HepG2 (cell line): ENCODE measurements around the gene SLC1A2. TPM values are rescaled to one million over a fixed set of nuclear protein-coding genes. Genes with fewer than 3 reads are reported as not detected.

Experiments
- ATAC-seq: fragments of 200-7000 bp; cut with Tn5 transposase; 3 replicates; pipeline ENCODE4 v1.9.1; 2020; ENCODE audit warnings: mild to moderate bottlenecking, moderate library complexity
- BruUV-seq: library from RNA; stranded (reverse); fragments of 400-500 nt; replicated peaks from 2 replicates; lab custom pipeline; 2021; lab: Mats Ljungman, UMichigan
- CTCF ChIA-PET: fragments of 300-600 bp; formaldehyde crosslinking; extraction: SDS; loops from one replicate; lab custom pipeline; 2021; ENCODE audit warnings: low total read pairs, inconsistent platforms, low intra/inter-chr PET ratio; lab: Yijun Ruan, JAX
- POLR2A ChIA-PET: fragments of 350-600 bp; sonication (Branson Sonifier 250); formaldehyde crosslinking; loops from one replicate; lab custom pipeline; 2020; ENCODE audit warnings: antibody characterized with exemption, inconsistent platforms; lab: Yijun Ruan, JAX
- DNase-seq: peaks from one replicate; pipeline ENCODE4 v3.0.0-alpha.2; 2015; ENCODE audit warnings: low spot score
- FAIRE-seq: peaks from 3 replicates; lab custom pipeline; 2011; peaks lifted over from hg19 to GRCh38; lab: Jason Lieb, UNC
- H2AFZ ChIP-seq: one replicate; pipeline ENCODE4 v1.6.1; 2011; ENCODE audit warnings: low read length, inconsistent platforms
- H3K27ac ChIP-seq: fragments of 300-600 bp; 3 replicates; pipeline ENCODE4 v1.8.0; 2011; ENCODE audit warnings: mixed run types, mild to moderate bottlenecking, mixed read lengths, low read length, inconsistent platforms; ENCODE audit not compliant: insufficient read depth; ENCODE audit errors: extremely low read length
- H3K27me3 ChIP-seq, 2 experiments: fragments of 200-600 bp in 1 of 2; 2 replicates in 1 of 2; 3 replicates in 1 of 2; pipeline versions ENCODE4 v1.6.0 to v1.8.0; 2011; ENCODE audit warnings: low read length in 2 of 2, mild to moderate bottlenecking in 2 of 2, moderate library complexity in 2 of 2, inconsistent platforms in 1 of 2; ENCODE audit not compliant: insufficient read depth in 2 of 2, control insufficient read depth in 1 of 2
- H3K36me3 ChIP-seq, 2 experiments: fragments of 200-600 bp in 1 of 2; replicated peaks in 1 of 2; 2 replicates in 1 of 2; 3 replicates in 1 of 2; pipeline versions ENCODE4 v1.5.1 to v1.8.0; 2011; ENCODE audit warnings: low read length in 2 of 2, inconsistent platforms in 1 of 2; ENCODE audit not compliant: insufficient read depth in 2 of 2, control insufficient read depth in 1 of 2
- H3K4me1 ChIP-seq: 2 replicates; pipeline ENCODE4 v1.5.1; 2012; ENCODE audit warnings: low read length, inconsistent platforms; ENCODE audit not compliant: insufficient read depth
- H3K4me2 ChIP-seq: 2 replicates; pipeline ENCODE4 v1.6.0; 2011; ENCODE audit warnings: low read depth, low read length, inconsistent platforms
- H3K4me3 ChIP-seq, 3 experiments: fragments of 200-600 bp in 1 of 3; sonication (generic), shearing (Covaris generic) in 1 of 3; replicated peaks in 1 of 3; 2 replicates each; pipeline ENCODE4 v1.5.1; 2011 to 2016; ENCODE audit warnings: low read length in 3 of 3, inconsistent platforms in 2 of 3, low read depth in 2 of 3, mild to moderate bottlenecking in 2 of 3, control low read depth in 1 of 3, mixed read lengths in 1 of 3; ENCODE audit not compliant: insufficient read depth in 1 of 3
- H3K79me2 ChIP-seq: one replicate; pipeline ENCODE4 v1.6.1; 2011; ENCODE audit warnings: low read length, inconsistent platforms; ENCODE audit not compliant: insufficient read depth
- H3K9ac ChIP-seq: 2 replicates; pipeline ENCODE4 v1.6.0; 2011; ENCODE audit warnings: mild to moderate bottlenecking, low read depth, low read length, inconsistent platforms; ENCODE audit not compliant: insufficient read depth
- H3K9me3 ChIP-seq: 2 replicates; pipeline ENCODE4 v1.5.1; 2012; ENCODE audit warnings: mild to moderate bottlenecking, low read length
- H4K20me1 ChIP-seq: 2 replicates; pipeline ENCODE4 v1.6.0; 2011; ENCODE audit warnings: inconsistent platforms, mild to moderate bottlenecking, low read length, moderate library complexity; ENCODE audit not compliant: insufficient read depth
- E2F1 ChIP-seq: sonication (generic); formaldehyde crosslinking; IDR thresholded peaks from 2 replicates; pipeline ENCODE4 v1.5.0; 2020; ENCODE audit warnings: missing genetic modification reagents
- ELF1 ChIP-seq: sonication (generic); formaldehyde crosslinking; IDR thresholded peaks from 2 replicates; pipeline ENCODE4 v1.4.0; 2020; ENCODE audit warnings: missing genetic modification reagents
- HHEX ChIP-seq: IDR thresholded peaks from 2 replicates; pipeline ENCODE4 v1.6.1; 2016; ENCODE audit warnings: control low read depth
- KDM3A ChIP-seq: IDR thresholded peaks from 2 replicates; pipeline ENCODE4 v1.6.1; 2018; ENCODE audit warnings: low read depth, missing compliant biosample characterization
- MIER3 ChIP-seq: IDR thresholded peaks from 2 replicates; pipeline ENCODE4 v1.6.1; 2016; ENCODE audit warnings: missing compliant biosample characterization, borderline replicate concordance
- NFE2 ChIP-seq: sonication (generic); formaldehyde crosslinking; IDR thresholded peaks from 2 replicates; pipeline ENCODE4 v1.4.0; 2020; ENCODE audit warnings: missing genetic modification reagents
- POLR2G ChIP-seq: fragments of 200-400 bp; formaldehyde crosslinking; IDR thresholded peaks from 2 replicates; pipeline ENCODE4 v1.6.1; 2018; ENCODE audit warnings: mild to moderate bottlenecking, low read depth, low read length, moderate library complexity
- TEAD3 ChIP-seq: optimal IDR thresholded peaks from 2 replicates; pipeline ENCODE3; 2016; ENCODE audit warnings: borderline replicate concordance
- TEF ChIP-seq: sonication (generic); formaldehyde crosslinking; IDR thresholded peaks from 2 replicates; pipeline ENCODE4 v1.5.0; 2020; ENCODE audit warnings: missing genetic modification reagents
- TIGD3 ChIP-seq: sonication (generic); formaldehyde crosslinking; IDR thresholded peaks from 2 replicates; pipeline ENCODE4 v1.5.1; 2020; ENCODE audit warnings: mild to moderate bottlenecking, missing genetic modification reagents, borderline replicate concordance
- XRCC5 ChIP-seq: fragments of 200-400 bp; formaldehyde crosslinking; optimal IDR thresholded peaks from 2 replicates; pipeline ENCODE3; 2017; ENCODE audit warnings: mild to moderate bottlenecking, low read length
- ZBTB21 ChIP-seq: sonication (generic); formaldehyde crosslinking; IDR thresholded peaks from 2 replicates; pipeline ENCODE4 v1.4.0; 2020; ENCODE audit warnings: missing genetic modification reagents
- ZFP36L2 ChIP-seq: sonication (generic); formaldehyde crosslinking; IDR thresholded peaks from 2 replicates; pipeline ENCODE4 v1.4.0; 2020; ENCODE audit warnings: missing genetic modification reagents
- ZNF160 ChIP-seq: sonication (generic); formaldehyde crosslinking; IDR thresholded peaks from 2 replicates; pipeline ENCODE4 v1.8.0; 2022; ENCODE audit warnings: mild to moderate bottlenecking, inconsistent platforms, missing genetic modification reagents
- ZNF263 ChIP-seq: sonication (generic); formaldehyde crosslinking; IDR thresholded peaks from 2 replicates; pipeline ENCODE4 v1.4.0; 2020; ENCODE audit warnings: missing genetic modification reagents
- ZNF550 ChIP-seq: sonication (generic); formaldehyde crosslinking; IDR thresholded peaks from 2 replicates; pipeline ENCODE4 v1.4.0; 2020; ENCODE audit warnings: mild to moderate bottlenecking, missing genetic modification reagents, borderline replicate concordance
- ZSCAN9 ChIP-seq: IDR thresholded peaks from 2 replicates; pipeline ENCODE4 v1.6.1; 2016; ENCODE audit warnings: borderline replicate concordance
- WGBS: methylation state at CpG from one replicate; pipeline ENCODE4 v1.1.6; 2017; ENCODE audit warnings: low lambda C conversion rate; 5-methylcytosine and 5-hydroxymethylcytosine counted together
- in situ Hi-C: cut with HindIII; loops from 2 replicates; pipeline ENCODE4 v1.10.0; 2017; ENCODE audit warnings: low pct_unique_long_range_greater_than_20kb; ENCODE audit not compliant: extremely low pct_ligation_motif_present
- intact Hi-C: fragments of 100-400 bp; cut with micrococcal nuclease; formaldehyde crosslinking; loops from one replicate; pipeline ENCODE4 v1.10.0; 2022; ENCODE audit not compliant: unreplicated experiment
- polyA plus RNA-seq, 8 experiments: library from polyadenylated mRNA; depleted of rRNA in 3 of 8; stranded (reverse) in 7 of 8; unstranded in 1 of 8; fragments of >200 nt; fragmentation: Illumina TruSeq in 4 of 8; extraction: Trizol in 4 of 8; gene quantifications; 2 replicates each; pipeline versions ENCODE4 v1.2.1 to v1.2.3, GENCODE V29; 2011 to 2016; ENCODE audit warnings: low read depth in 4 of 8, missing spikeins in 1 of 8, mixed read lengths in 1 of 8; ENCODE audit not compliant: insufficient read depth in 1 of 8
- total RNA-seq, 5 experiments: library from RNA; depleted of rRNA; stranded (reverse); fragments of >200 nt; fragmentation: Illumina TruSeq; extraction: Trizol; gene quantifications; 2 replicates each; pipeline ENCODE4 v1.2.3, GENCODE V29; 2016; ENCODE audit warnings: low read depth in 1 of 5

Gene SLC1A2
- total and polyA plus RNA-seq, 2 of the 13 experiments (the other 11 are each of a cell fraction or from before 2014, with no cell fraction given) = 23.2 to 43.2 TPM

GRCh38 chr11:35394941-35395340 lies 24.4 kb downstream of the SLC1A2 start:
- no TSS peak for BruUV-seq
- Histone ChIP-seq H3K36me3 (no peaks in the 10 kb centered on the region), H3K4me3 (no peak overlapping the region), H3K79me2 (no peaks in the 10 kb centered on the region), H3K4me2 (no peak overlapping the region), H2AFZ (no peak overlapping the region), H3K4me1 (peaks cover 28% of the 10 kb centered on the region), H3K27me3 (0 out of 5 replicates have a peak, but pooled peaks cover 2 to 6% of the 10 kb centered on the region in 2 experiments), H3K9ac (no peak overlapping the region), H4K20me1 (no peaks in the 10 kb centered on the region; the same call in 1 of the 2 replicates), H3K9me3 (no peaks in the 10 kb centered on the region), H3K27ac (no peak overlapping the region)
- TF ChIP-seq NFE2 (CRISPR knock-in tag) (no peak), ZNF263 (CRISPR knock-in tag) (peak; percentile 58; the same call in 1 of the 2 replicates)
- in situ Hi-C loops = loop anchor here (25.0 kb wide), 2 partner anchors 808 to 1033 kb away; partner anchors contain the start of gene ABTB2
- 72% methylated on average over 5 of the region's 5 CpGs for whole genome bisulfite sequencing
- ChIA-PET CTCF (no interaction called here), POLR2A (no interaction called here)
- DNase-seq (no peak), ATAC-seq (no peak), FAIRE-seq (no peak)
- intact Hi-C loops = loop anchor here (5.0 to 10.0 kb wide), 3 partner anchors 740 to 898 kb away; no protein-coding TSS in a partner anchor

- no peak overlapping the region for H3K4me3 ChIP-seq
- DNase-seq = no peak
- H3K79me2 ChIP-seq = no peaks in the 10 kb centered on the region
- FAIRE-seq = no peak
- intact Hi-C loops = loop anchor here (2.0 to 10.0 kb wide), 5 partner anchors 154 to 896 kb away; no protein-coding TSS in a partner anchor
- no peaks in the 10 kb centered on the region; the same call in 1 of the 2 replicates for H4K20me1 ChIP-seq
- no TSS peak for BruUV-seq
- H3K9me3 ChIP-seq = no peaks in the 10 kb centered on the region
- 4% methylated on average over 2 of the region's 4 CpGs for WGBS
- in situ Hi-C loops = loop anchor here (25.0 kb wide), 2 partner anchors 806 to 1031 kb away; partner anchors contain the start of gene ABTB2
- no peak for ATAC-seq
- no peak overlapping the region for H3K9ac ChIP-seq
- H3K4me2 ChIP-seq = no peak overlapping the region
- CTCF ChIA-PET = interaction anchor here (0.9 to 2.0 kb wide), 2 partner anchors 467 to 494 kb away, joined by 5 to 18 read pairs; no protein-coding TSS in a partner anchor
- POLR2A ChIA-PET = no interaction called here
- 0 out of 5 replicates have a peak, but pooled peaks cover 2 to 6% of the 10 kb centered on the region in 2 experiments for H3K27me3 ChIP-seq
- H3K27ac ChIP-seq = no peak overlapping the region
- no peak overlapping the region for H2AFZ ChIP-seq
- no peaks in the 10 kb centered on the region for H3K36me3 ChIP-seq
- H3K4me1 ChIP-seq = peaks cover 30% of the 10 kb centered on the region
- TF ChIP-seq TIGD3 (CRISPR knock-in tag) (no peak), TEAD3 (no peak), TEF (no peak), POLR2G (no peak), HHEX (CRISPR knock-in tag) (no peak), ZNF160 (CRISPR knock-in tag) (no peak), ZSCAN9 (CRISPR knock-in tag) (no peak), ELF1 (no peak), KDM3A (no peak), ZBTB21 (CRISPR knock-in tag) (no peak), E2F1 (no peak), XRCC5 (no peak), ZFP36L2 (CRISPR knock-in tag) (no peak), MIER3 (CRISPR knock-in tag) (no peak), ZNF550 (CRISPR knock-in tag) (no peak)
Observed at GRCh38 chr11:35393098-35393497, 26.3 kb downstream of the SLC1A2 start.
